BJ (cell line): ENCODE data around the gene STK4. TPM values are rescaled to one million over a fixed set of nuclear protein-coding genes. Genes with fewer than 3 reads are reported as not detected.

Experiments used
- CTCF ChIA-PET: fragments of 350-600 bp; formaldehyde crosslinking; extraction: SDS; loops from one replicate; lab custom pipeline; 2021; ENCODE audit warnings: antibody characterized with exemption, inconsistent platforms; lab: Yijun Ruan, JAX
- POLR2A ChIA-PET: fragments of 300-600 bp; sonication (Branson Sonifier 250); formaldehyde crosslinking; extraction: SDS; loops from one replicate; lab custom pipeline; 2021; ENCODE audit warnings: antibody characterized with exemption; lab: Charles Lee
- DNase-seq: peaks from one replicate; pipeline ENCODE4 v3.0.0-alpha.2; 2011; ENCODE audit warnings: low read depth
- H3K27me3 ChIP-seq: 2 replicates; pipeline ENCODE4 v1.6.0; 2011; ENCODE audit warnings: low read length; ENCODE audit not compliant: control insufficient read depth, insufficient read depth
- H3K36me3 ChIP-seq: 2 replicates; pipeline ENCODE4 v1.5.1; 2011; ENCODE audit warnings: low read length; ENCODE audit not compliant: control insufficient read depth, insufficient read depth
- H3K4me3 ChIP-seq: 2 replicates; pipeline ENCODE4 v1.5.1; 2011; ENCODE audit warnings: low read depth, mild to moderate bottlenecking, control low read depth, low read length
- CTCF ChIP-seq: IDR thresholded peaks from 2 replicates; pipeline ENCODE4 v1.5.1; 2011; ENCODE audit warnings: low read depth, mild to moderate bottlenecking, control low read depth, inconsistent platforms, low read length, moderate library complexity; ENCODE audit not compliant: insufficient read depth
- polyA plus RNA-seq: library from polyadenylated mRNA; depleted of rRNA; stranded (reverse); fragments of >200 nt; gene quantifications from 2 replicates; pipeline ENCODE4 v1.2.3, GENCODE V29; 2011

Gene STK4
- polyA plus RNA-seq, 1 experiment, result 12.4 TPM

GRCh38 chr20:45115386-45115774 is 149.1 kb downstream of the STK4 start:
- Histone ChIP-seq H3K27me3 (peaks cover 18% of the 10 kb centered on the region), H3K4me3 (no peak overlapping the region), H3K36me3 (no peaks in the 10 kb centered on the region)
- CTCF ChIA-PET, result interaction anchor here (0.7 to 1.1 kb wide), 3 partner anchors 19 to 72 kb away, joined by 3 to 4 read pairs (median 3); no protein-coding TSS in a partner anchor
- no peak for DNase-seq
- POLR2A ChIA-PET, result no interaction called here
- no peak for TF ChIP-seq CTCF

- TF ChIP-seq CTCF, result no peak
- DNase-seq, result no peak
- H3K36me3 ChIP-seq, result no peaks in the 10 kb centered on the region
- ChIA-PET CTCF (interaction anchor here (1.0 to 1.1 kb wide), 2 partner anchors 19 to 20 kb away, joined by 3 to 4 read pairs; no protein-coding TSS in a partner anchor), POLR2A (no interaction called here)
- no peak overlapping the region for H3K4me3 ChIP-seq
- H3K27me3 ChIP-seq, result peaks cover 18% of the 10 kb centered on the region
These were observed 149.5 kb downstream of the STK4 start for GRCh38 chr20:45115829-45116228.

- POLR2A ChIA-PET, result no interaction called here
These were observed 151.3 kb downstream of the STK4 start for GRCh38 chr20:45117581-45117980.

GRCh38 chr20:45118028-45118427 is 151.7 kb downstream of the STK4 start:
- no peak for TF ChIP-seq CTCF
- Histone ChIP-seq H3K27me3 (peaks cover 19% of the 10 kb centered on the region), H3K4me3 (no peak overlapping the region), H3K36me3 (no peaks in the 10 kb centered on the region)
- POLR2A ChIA-PET, result no interaction called here
- CTCF ChIA-PET, result no interaction called here
- DNase-seq, result no peak

More at GRCh38 chr20:45117581-45117980, 151.3 kb downstream of the STK4 start:
- no peak for DNase-seq
- TF ChIP-seq CTCF, result no peak
- H3K36me3 ChIP-seq, result no peaks in the 10 kb centered on the region
- CTCF ChIA-PET, result interaction anchor here (1.0 kb wide), 1 partner anchor 21 kb away, joined by 3 read pairs; no protein-coding TSS in a partner anchor
- no peak overlapping the region for H3K4me3 ChIP-seq
- H3K27me3 ChIP-seq, result peaks cover 18% of the 10 kb centered on the region

GRCh38 chr20:45119556-45120266 is 153.4 kb downstream of the STK4 start:
- DNase-seq, result no peak
- Histone ChIP-seq H3K36me3 (no peaks in the 10 kb centered on the region), H3K27me3 (peaks cover 19% of the 10 kb centered on the region), H3K4me3 (no peak overlapping the region)
- ChIA-PET CTCF (interaction anchor here (0.6 to 2.4 kb wide), 4 partner anchors 7 to 308 kb away, joined by 4 to 9 read pairs (median 4); no protein-coding TSS in a partner anchor), POLR2A (no interaction called here)
- no peak for TF ChIP-seq CTCF
